H9 (cell line): ENCODE results near the gene IL1RAPL2. TPM values are rescaled to one million over a fixed set of nuclear protein-coding genes. Genes with fewer than 3 reads are reported as not detected.

Experiments used
- DNase-seq: peaks from one replicate; pipeline ENCODE4 v3.0.0-alpha.2; 2017
- H2AFZ ChIP-seq: one replicate; pipeline ENCODE4 v1.6.1; 2013; ENCODE audit warnings: mild to moderate bottlenecking, low read length, control low read depth, moderate library complexity
- H2AK5ac ChIP-seq: 2 replicates; pipeline ENCODE4 v1.6.1; 2013; ENCODE audit warnings: low read length, control low read depth, mixed read lengths; ENCODE audit not compliant: insufficient read length
- H2BK120ac ChIP-seq: one replicate; pipeline ENCODE4 v1.6.1; 2013; ENCODE audit warnings: low read depth, mild to moderate bottlenecking, low read length, control low read depth, inconsistent platforms; ENCODE audit not compliant: poor library complexity, severe bottlenecking
- H2BK12ac ChIP-seq: 2 replicates; pipeline ENCODE4 v1.6.1; 2013; ENCODE audit warnings: low read length, control low read depth, mixed read lengths, low read depth; ENCODE audit not compliant: insufficient read length
- H2BK15ac ChIP-seq: 2 replicates; pipeline ENCODE4 v1.6.1; 2013; ENCODE audit warnings: low read depth, low read length, control low read depth
- H2BK20ac ChIP-seq: one replicate; pipeline ENCODE4 v1.6.1; 2013; ENCODE audit warnings: low read depth, mild to moderate bottlenecking, low read length, control low read depth, inconsistent platforms; ENCODE audit not compliant: poor library complexity, severe bottlenecking
- H2BK5ac ChIP-seq: 2 replicates; pipeline ENCODE4 v1.6.1; 2013; ENCODE audit warnings: low read length, control low read depth, mixed read lengths; ENCODE audit not compliant: insufficient read length
- H3K14ac ChIP-seq: 2 replicates; pipeline ENCODE4 v1.6.1; 2013; ENCODE audit warnings: low read length, control low read depth; ENCODE audit not compliant: insufficient read depth
- H3K18ac ChIP-seq: 2 replicates; pipeline ENCODE4 v1.6.1; 2013; ENCODE audit warnings: low read depth, mild to moderate bottlenecking, mixed read lengths, low read length, control low read depth; ENCODE audit not compliant: insufficient read length
- H3K23ac ChIP-seq: 2 replicates; pipeline ENCODE4 v1.6.1; 2013; ENCODE audit warnings: low read length, control low read depth, mixed read lengths, low read depth; ENCODE audit not compliant: insufficient read length
- H3K23me2 ChIP-seq: 2 replicates; pipeline ENCODE4 v1.6.1; 2013; ENCODE audit warnings: low read depth, mild to moderate bottlenecking, mixed read lengths, low read length, control low read depth; ENCODE audit not compliant: insufficient read length, poor library complexity, severe bottlenecking
- H3K27ac ChIP-seq: 2 replicates; pipeline ENCODE4 v1.5.1; 2013; ENCODE audit warnings: low read length, control low read depth, mixed read lengths, low read depth; ENCODE audit not compliant: insufficient read length
- H3K27me3 ChIP-seq: 2 replicates; pipeline ENCODE4 v1.6.1; 2013; ENCODE audit warnings: low read length, control low read depth, inconsistent platforms; ENCODE audit not compliant: insufficient read depth
- H3K4ac ChIP-seq: 2 replicates; pipeline ENCODE4 v1.6.1; 2013; ENCODE audit warnings: low read depth, mild to moderate bottlenecking, control low read depth, inconsistent platforms, low read length, moderate library complexity
- H3K4me1 ChIP-seq: 2 replicates; pipeline ENCODE4 v1.6.1; 2013; ENCODE audit warnings: low read length, control low read depth, inconsistent platforms; ENCODE audit not compliant: insufficient read depth
- H3K4me2 ChIP-seq: 2 replicates; pipeline ENCODE4 v1.6.1; 2013; ENCODE audit warnings: low read length, control low read depth, mixed read lengths; ENCODE audit not compliant: insufficient read length, insufficient read depth
- H3K56ac ChIP-seq: 2 replicates; pipeline ENCODE4 v1.6.1; 2013; ENCODE audit warnings: low read depth, mild to moderate bottlenecking, mixed read lengths, low read length, control low read depth; ENCODE audit not compliant: insufficient read length
- H3K79me1 ChIP-seq: 2 replicates; pipeline ENCODE4 v1.6.1; 2013; ENCODE audit warnings: low read depth, mild to moderate bottlenecking, moderate library complexity, low read length, control low read depth, inconsistent platforms; ENCODE audit not compliant: insufficient read depth, poor library complexity, severe bottlenecking
- H3K79me2 ChIP-seq: 2 replicates; pipeline ENCODE4 v1.6.1; 2013; ENCODE audit warnings: low read length, control low read depth, inconsistent platforms; ENCODE audit not compliant: insufficient read depth
- H3K9ac ChIP-seq: 2 replicates; pipeline ENCODE4 v1.6.1; 2013; ENCODE audit warnings: low read length, control low read depth, mixed read lengths; ENCODE audit not compliant: insufficient read length; ENCODE audit errors: extremely low read depth
- H3K9me3 ChIP-seq: one replicate; pipeline ENCODE4 v1.6.1; 2013; ENCODE audit warnings: low read depth, low read length, inconsistent platforms; ENCODE audit not compliant: control insufficient read depth
- H3T11ph ChIP-seq: one replicate; pipeline ENCODE4 v1.6.1; 2013; ENCODE audit warnings: mild to moderate bottlenecking, low read length, control low read depth, inconsistent platforms
- H4K20me1 ChIP-seq: one replicate; pipeline ENCODE4 v1.6.1; 2013; ENCODE audit not compliant: control insufficient read depth, insufficient read length, insufficient read depth
- H4K5ac ChIP-seq: 2 replicates; pipeline ENCODE4 v1.6.1; 2013; ENCODE audit warnings: low read depth, mild to moderate bottlenecking, mixed read lengths, low read length, control low read depth; ENCODE audit not compliant: insufficient read length
- H4K8ac ChIP-seq: replicated peaks from 2 replicates; pipeline ENCODE4 v1.6.1; 2013; ENCODE audit warnings: low read length, control low read depth, mixed read lengths, low read depth; ENCODE audit not compliant: insufficient read length
- H4K91ac ChIP-seq: 2 replicates; pipeline ENCODE4 v1.6.1; 2013; ENCODE audit warnings: low read depth, mild to moderate bottlenecking, moderate library complexity, mixed read lengths, low read length, control low read depth; ENCODE audit not compliant: insufficient read length
- H3K27ac Mint-ChIP-seq, 3 experiments: 2 replicates in 2 of 3; 3 replicates in 1 of 3; pipeline ENCODE4 v1.8.0; 2020 to 2021; ENCODE audit warnings: mixed read lengths in 3 of 3, mild to moderate bottlenecking in 1 of 3, moderate library complexity in 1 of 3
- H3K27me3 Mint-ChIP-seq: 2 replicates; pipeline ENCODE4 v1.8.0; 2021; ENCODE audit warnings: low read depth, mild to moderate bottlenecking, moderate library complexity, mixed read lengths
- H3K36me3 Mint-ChIP-seq, 3 experiments: 2 replicates in 2 of 3; 3 replicates in 1 of 3; pipeline ENCODE4 v1.8.0; 2020 to 2021; ENCODE audit warnings: low read depth in 3 of 3, mixed read lengths in 3 of 3; ENCODE audit not compliant: insufficient read depth in 1 of 3
- H3K4me1 Mint-ChIP-seq, 2 experiments: 2 replicates each; pipeline ENCODE4 v1.8.0; 2020; ENCODE audit warnings: mixed read lengths in 2 of 2
- H3K4me3 Mint-ChIP-seq, 2 experiments: 2 replicates in 1 of 2; 3 replicates in 1 of 2; pipeline ENCODE4 v1.8.0; 2020 to 2021; ENCODE audit warnings: mild to moderate bottlenecking in 2 of 2, mixed read lengths in 2 of 2, moderate library complexity in 1 of 2
- H3K9me3 Mint-ChIP-seq, 2 experiments: 2 replicates in 1 of 2; 3 replicates in 1 of 2; pipeline ENCODE4 v1.8.0; 2020; ENCODE audit warnings: mild to moderate bottlenecking in 2 of 2, mixed read lengths in 2 of 2, moderate library complexity in 1 of 2
- CTCF ChIP-seq: fragments of 200-600 bp; sonication (generic); conservative IDR thresholded peaks from 3 replicates; pipeline ENCODE4 v1.8.0; 2021; ENCODE audit warnings: antibody characterized with exemption, mild to moderate bottlenecking
- total RNA-seq: library from RNA; stranded (reverse); gene quantifications from 2 replicates; pipeline ENCODE4 v1.2.1, GENCODE V29; 2021

Gene IL1RAPL2
- total RNA-seq, 1 experiment from 2014 or later = not detected

GRCh38 chrX:104697294-104697693, 131.3 kb downstream of the IL1RAPL2 start:
- Histone ChIP-seq H4K5ac (no peak overlapping the region), H2AFZ (no peak overlapping the region), H3K14ac (no peak overlapping the region), H3K79me2 (no peaks in the 10 kb centered on the region), H4K91ac (no peak overlapping the region), H2BK20ac (no peak overlapping the region), H3K4ac (no peak overlapping the region), H3K4me1 (no peaks in the 10 kb centered on the region), H3K23me2 (no peaks in the 10 kb centered on the region), H3K79me1 (no peaks in the 10 kb centered on the region), H4K20me1 (no peaks in the 10 kb centered on the region), H2AK5ac (no peak overlapping the region), H3K27me3 (no peaks in the 10 kb centered on the region), H2BK12ac (no peak overlapping the region), H3K9ac (no peak overlapping the region), H3K27ac (no peak overlapping the region), H2BK120ac (no peak overlapping the region), H3K4me2 (no peak overlapping the region), H2BK5ac (no peak overlapping the region), H3K56ac (no peak overlapping the region), H3T11ph (no peak overlapping the region), H4K8ac (no peak overlapping the region), H3K23ac (no peak overlapping the region), H3K9me3 (no peaks in the 10 kb centered on the region), H2BK15ac (no peak overlapping the region), H3K18ac (no peak overlapping the region)
- H3K27ac Mint-ChIP-seq = no peak overlapping the region
- H3K9me3 Mint-ChIP-seq = peaks cover 0 to 48% of the 10 kb centered on the region in 2 experiments; a peak in 2 of 5 replicates
- H3K27me3 Mint-ChIP-seq = no peaks in the 10 kb centered on the region; the same call in 1 of the 2 replicates
- no peak overlapping the region for H3K4me3 Mint-ChIP-seq
- no peaks in the 10 kb centered on the region for H3K36me3 Mint-ChIP-seq
- no peak for TF ChIP-seq CTCF
- no peak for DNase-seq
- no peaks in the 10 kb centered on the region for H3K4me1 Mint-ChIP-seq
